PFSK-1 (cell line): Measurements from ENCODE around the gene ACER3. TPM values are rescaled to one million over a fixed set of nuclear protein-coding genes. Genes with fewer than 3 reads are reported as not detected.
A peak's percentile ranks its signal among the peaks of the same experiment; 100 is the strongest.

Experiments
- FOXP2 ChIP-seq: optimal IDR thresholded peaks from 2 replicates; pipeline ENCODE3; 2011; ENCODE audit warnings: borderline replicate concordance, control low read depth, inconsistent platforms; ENCODE audit not compliant: insufficient read depth; ENCODE audit errors: extremely low read length, extremely low read depth
- POLR2AphosphoS5 ChIP-seq: IDR thresholded peaks from 2 replicates; pipeline ENCODE4 v1.6.1; 2012; ENCODE audit warnings: low read depth, mild to moderate bottlenecking, control low read depth, low read length, moderate library complexity
- SIN3A ChIP-seq: IDR thresholded peaks from 2 replicates; pipeline ENCODE4 v1.6.1; 2012; ENCODE audit warnings: mild to moderate bottlenecking, low read length, moderate library complexity, borderline replicate concordance; ENCODE audit not compliant: insufficient read depth
- TAF1 ChIP-seq: IDR thresholded peaks from 2 replicates; pipeline ENCODE4 v1.6.1; 2012; ENCODE audit warnings: low read length, control low read depth, borderline replicate concordance; ENCODE audit not compliant: insufficient read depth
- polyA plus RNA-seq: library from polyadenylated mRNA; unstranded; fragments of >200 nt; gene quantifications from one replicate; pipeline ENCODE4 v1.2.1, GENCODE V29; 2012; ENCODE audit warnings: low read depth, missing spikeins; ENCODE audit not compliant: insufficient read length
- TF ChIP-seq, protein P1 (sequence below), 2 experiments: IDR thresholded peaks; 2 replicates each; pipeline versions ENCODE4 v1.6.1 to v1.8.0; 2011 to 2012; ENCODE audit warnings: low read depth in 2 of 2, low read length in 2 of 2, control low read depth in 1 of 2, inconsistent platforms in 1 of 2, mild to moderate bottlenecking in 1 of 2, moderate library complexity in 1 of 2; ENCODE audit not compliant: insufficient read depth in 1 of 2

The ACER3 gene
- 3.9 TPM for polyA plus RNA-seq

DNA sequence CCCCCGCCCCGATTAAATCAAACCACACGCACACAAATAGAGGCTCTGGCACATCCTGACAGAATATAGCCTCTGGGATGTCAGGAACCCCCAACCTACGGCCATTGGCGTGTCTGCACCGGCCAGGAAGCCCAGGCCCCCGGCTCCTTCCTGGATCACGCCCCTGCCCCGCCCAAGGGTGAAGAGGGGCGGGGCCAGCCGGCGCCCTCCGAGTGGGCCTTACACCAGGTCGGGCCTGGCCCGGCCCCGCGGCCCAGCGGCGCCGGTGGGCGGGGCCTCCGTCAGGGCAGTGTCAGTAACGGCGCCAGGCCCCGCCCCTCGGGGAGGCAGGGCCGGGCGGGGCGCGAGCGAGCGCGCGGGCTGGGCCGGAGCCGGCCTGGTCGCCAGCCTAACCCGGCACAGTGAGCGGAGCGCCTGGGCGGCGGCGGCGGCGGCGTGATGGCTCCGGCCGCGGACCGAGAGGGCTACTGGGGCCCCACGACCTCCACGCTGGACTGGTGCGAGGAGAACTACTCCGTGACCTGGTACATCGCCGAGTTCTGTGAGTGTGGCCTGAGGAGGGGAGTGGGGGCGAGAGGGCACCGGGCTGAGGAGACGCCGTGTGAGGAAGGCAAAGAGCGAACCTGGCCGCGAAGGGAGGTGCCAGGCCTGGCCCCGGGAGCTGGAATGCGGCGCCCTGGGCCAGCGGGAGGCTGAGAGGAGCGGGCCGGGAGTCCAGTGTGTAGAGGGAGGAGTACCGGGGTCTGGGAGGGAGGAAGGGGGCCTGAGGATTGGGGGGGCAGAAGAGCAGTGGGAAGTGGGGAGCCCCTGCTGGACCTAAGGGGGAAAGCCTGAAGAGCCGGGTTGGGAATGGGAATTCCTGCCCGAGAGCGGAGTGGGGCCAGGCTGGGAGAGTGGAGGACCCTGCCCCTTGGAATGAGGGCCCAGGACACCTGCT is at the start of gene ACER3:
Gene ACER3, plus strand, starts transcription at position 380 of the 937 bp plus-strand sequence. Its CDS starts 59 bp downstream, at position 439.
- no peak for TF ChIP-seq FOXP2
- TF ChIP-seq POLR2AphosphoS5, result peak; percentile 67; the same call in 1 of the 2 replicates
- TF ChIP-seq TAF1, result peak; percentile 70; the same call in 1 of the 2 replicates
- no peak for TF ChIP-seq SIN3A
- TF ChIP-seq, protein P1, sequence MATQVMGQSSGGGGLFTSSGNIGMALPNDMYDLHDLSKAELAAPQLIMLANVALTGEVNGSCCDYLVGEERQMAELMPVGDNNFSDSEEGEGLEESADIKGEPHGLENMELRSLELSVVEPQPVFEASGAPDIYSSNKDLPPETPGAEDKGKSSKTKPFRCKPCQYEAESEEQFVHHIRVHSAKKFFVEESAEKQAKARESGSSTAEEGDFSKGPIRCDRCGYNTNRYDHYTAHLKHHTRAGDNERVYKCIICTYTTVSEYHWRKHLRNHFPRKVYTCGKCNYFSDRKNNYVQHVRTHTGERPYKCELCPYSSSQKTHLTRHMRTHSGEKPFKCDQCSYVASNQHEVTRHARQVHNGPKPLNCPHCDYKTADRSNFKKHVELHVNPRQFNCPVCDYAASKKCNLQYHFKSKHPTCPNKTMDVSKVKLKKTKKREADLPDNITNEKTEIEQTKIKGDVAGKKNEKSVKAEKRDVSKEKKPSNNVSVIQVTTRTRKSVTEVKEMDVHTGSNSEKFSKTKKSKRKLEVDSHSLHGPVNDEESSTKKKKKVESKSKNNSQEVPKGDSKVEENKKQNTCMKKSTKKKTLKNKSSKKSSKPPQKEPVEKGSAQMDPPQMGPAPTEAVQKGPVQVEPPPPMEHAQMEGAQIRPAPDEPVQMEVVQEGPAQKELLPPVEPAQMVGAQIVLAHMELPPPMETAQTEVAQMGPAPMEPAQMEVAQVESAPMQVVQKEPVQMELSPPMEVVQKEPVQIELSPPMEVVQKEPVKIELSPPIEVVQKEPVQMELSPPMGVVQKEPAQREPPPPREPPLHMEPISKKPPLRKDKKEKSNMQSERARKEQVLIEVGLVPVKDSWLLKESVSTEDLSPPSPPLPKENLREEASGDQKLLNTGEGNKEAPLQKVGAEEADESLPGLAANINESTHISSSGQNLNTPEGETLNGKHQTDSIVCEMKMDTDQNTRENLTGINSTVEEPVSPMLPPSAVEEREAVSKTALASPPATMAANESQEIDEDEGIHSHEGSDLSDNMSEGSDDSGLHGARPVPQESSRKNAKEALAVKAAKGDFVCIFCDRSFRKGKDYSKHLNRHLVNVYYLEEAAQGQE (IDR thresholded peaks at IDR 0.05; ENCODE audit: insufficient read depth in 1 of 2, low read depth in 2 of 2, low read length in 2 of 2), result no peak

DNA sequence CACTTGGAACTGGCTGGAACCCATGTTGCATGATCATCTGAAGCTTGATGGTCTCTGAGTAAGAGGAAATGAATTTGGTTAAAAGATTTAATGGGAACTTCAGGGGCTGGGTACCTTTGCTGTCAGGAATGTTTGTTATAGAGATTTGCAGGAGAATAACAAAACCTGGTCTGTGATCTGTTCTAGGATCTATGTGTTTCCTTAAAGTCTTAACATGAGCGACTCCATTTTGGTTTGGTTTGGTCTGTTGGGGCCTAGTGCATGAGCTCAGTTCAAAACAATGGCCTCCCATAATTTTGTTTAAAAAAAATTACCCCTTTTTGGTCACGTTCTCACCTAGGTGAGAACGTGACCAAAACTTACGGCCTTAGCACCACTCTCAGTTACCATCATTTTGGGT is 49.5 kb upstream of the ACER3 start:
- TF ChIP-seq TAF1, result no peak
- TF ChIP-seq, protein P1 (IDR thresholded peaks at IDR 0.05; ENCODE audit: insufficient read depth in 1 of 2, low read depth in 2 of 2, low read length in 2 of 2), result no peak
- TF ChIP-seq SIN3A, result no peak
- TF ChIP-seq FOXP2, result no peak
- no peak for TF ChIP-seq POLR2AphosphoS5

DNA sequence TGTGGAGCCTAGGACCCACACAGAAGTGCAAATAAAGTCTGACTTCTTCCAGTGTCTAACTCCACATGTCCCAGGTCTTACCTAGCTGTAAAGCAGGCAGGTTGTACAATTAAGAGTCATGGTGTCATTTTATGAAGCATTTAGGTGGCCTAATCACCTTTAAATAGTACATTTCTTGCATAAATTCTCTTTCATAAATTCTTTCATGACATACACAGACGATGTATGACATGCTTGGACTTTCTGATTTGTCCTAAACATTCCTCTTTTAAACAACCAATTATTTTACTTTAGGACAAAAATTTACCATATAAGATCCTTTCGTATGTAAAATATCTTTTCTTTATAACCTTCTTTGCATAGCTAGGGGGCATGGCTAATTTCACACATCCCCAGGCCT is 46.3 kb upstream of the ACER3 start:
- TF ChIP-seq, protein P1 (IDR thresholded peaks at IDR 0.05; ENCODE audit: insufficient read depth in 1 of 2, low read depth in 2 of 2, low read length in 2 of 2), result no peak
- TF ChIP-seq SIN3A (no peak), FOXP2 (no peak), POLR2AphosphoS5 (no peak), TAF1 (no peak)

DNA sequence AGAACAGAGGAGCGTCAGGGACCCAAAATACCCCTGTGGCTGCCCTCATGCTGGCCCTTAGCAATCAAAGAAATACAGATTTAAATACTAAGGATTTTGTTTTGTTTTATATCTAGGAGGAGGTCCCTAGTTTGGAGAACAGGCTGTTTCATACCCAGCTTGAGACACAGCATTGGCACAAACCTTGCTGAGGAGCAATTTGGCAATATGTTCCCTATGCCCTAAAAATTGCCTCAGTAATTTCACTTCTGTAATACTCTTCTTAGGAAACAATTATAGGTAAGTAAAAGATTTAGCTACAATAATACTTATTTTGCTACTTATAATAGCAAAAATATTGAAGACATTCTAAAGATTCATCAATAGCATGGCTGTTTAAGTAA is 40.5 kb upstream of the ACER3 start:
- no peak for TF ChIP-seq FOXP2
- TF ChIP-seq, protein P1 (IDR thresholded peaks at IDR 0.05; ENCODE audit: insufficient read depth in 1 of 2, low read depth in 2 of 2, low read length in 2 of 2), result no peak
- TF ChIP-seq SIN3A, result no peak
- no peak for TF ChIP-seq TAF1
- TF ChIP-seq POLR2AphosphoS5, result no peak
